Mucosa of descending colon (tissue), 3 donors: ENCODE data around the gene GNAL. TPM values are rescaled to one million over a fixed set of nuclear protein-coding genes. Genes with fewer than 3 reads are reported as not detected.

ENCODE experiments used
- ATAC-seq: fragments of 200-7000 bp; cut with Tn5 transposase; one replicate; pipeline ENCODE4 v1.9.1; 2020; ENCODE audit warnings: mild to moderate bottlenecking, moderate library complexity
- DNase-seq, 3 donors: peaks; one replicate each; pipeline ENCODE4 v3.0.0-alpha.2; 2020
- H3K36me3 ChIP-seq: fragments of 200-600 bp; one replicate; pipeline ENCODE4 v1.8.0; 2021; ENCODE audit warnings: low read depth, mild to moderate bottlenecking
- H3K4me1 ChIP-seq: fragments of 200-600 bp; one replicate; pipeline ENCODE4 v1.8.0; 2021; ENCODE audit warnings: low read depth, mild to moderate bottlenecking
- H3K4me3 ChIP-seq: fragments of 200-600 bp; one replicate; pipeline ENCODE4 v1.8.0; 2021; ENCODE audit warnings: mild to moderate bottlenecking
- H3K9me3 ChIP-seq: fragments of 200-600 bp; one replicate; pipeline ENCODE4 v1.8.0; 2021; ENCODE audit warnings: mild to moderate bottlenecking
- CTCF ChIP-seq: fragments of 200-600 bp; IDR thresholded peaks from one replicate; pipeline ENCODE4 v1.8.0; 2022; ENCODE audit warnings: antibody characterized with exemption, mild to moderate bottlenecking
- intact Hi-C, 2 donors: fragments of 100-400 bp; cut with DNase I in 1 of 2; cut with micrococcal nuclease in 1 of 2; formaldehyde crosslinking; loops; one replicate each; pipeline versions ENCODE4 v1.11.0 to v1.11.1; 2022; cut with DNase I, micrococcal nuclease
- total RNA-seq, 3 donors: library from RNA; stranded (reverse); fragmentation: NEBNext Ultra II Directional in 2 of 3; extraction: Animal tissue kit (Norgen Biotek cat#: 25700) in 2 of 3; gene quantifications; one replicate each; pipeline versions ENCODE4 v1.2.1 to v1.2.4, GENCODE V29; 2021 to 2023
- donor health status: DM: no; HTN: no; CAD: no; lungs with moderate emphysema.
- donor health status: DM: no; HTN: no; CAD: no.
- donor health status: DM: no; HTN: yes; CAD: no.

Gene GNAL
- total RNA-seq, 3 donors from 2014 or later, result 4.7 to 20.7 (median 5.3) TPM

- Histone ChIP-seq H3K9me3 (no peaks in the 10 kb centered on the region), H3K4me3 (no peak overlapping the region), H3K36me3 (no peaks in the 10 kb centered on the region), H3K4me1 (no peaks in the 10 kb centered on the region)
- intact Hi-C loops, result no loop called here
- DNase-seq (no peak), ATAC-seq (no peak)
- no peak for TF ChIP-seq CTCF
These were observed 103.6 kb downstream of the GNAL start for GRCh38 chr18:11792632-11793031.

- Histone ChIP-seq H3K4me1 (no peaks in the 10 kb centered on the region), H3K36me3 (no peaks in the 10 kb centered on the region), H3K4me3 (no peak overlapping the region), H3K9me3 (no peaks in the 10 kb centered on the region)
- intact Hi-C loops, result no loop called here
- no peak for TF ChIP-seq CTCF
- DNase-seq, result no peak
- ATAC-seq, result no peak
These were observed 105.1 kb downstream of the GNAL start for GRCh38 chr18:11794195-11794594.

GRCh38 chr18:11795916-11796315 lies 106.9 kb downstream of the GNAL start:
- H3K36me3 ChIP-seq, result no peaks in the 10 kb centered on the region
- H3K4me1 ChIP-seq, result no peaks in the 10 kb centered on the region
- DNase-seq, result no peak
- no peak for ATAC-seq
- intact Hi-C loops, result no loop called here
- H3K4me3 ChIP-seq, result no peak overlapping the region
- no peak for TF ChIP-seq CTCF
- no peaks in the 10 kb centered on the region for H3K9me3 ChIP-seq

- Histone ChIP-seq H3K4me3 (no peak overlapping the region), H3K9me3 (no peaks in the 10 kb centered on the region), H3K36me3 (no peaks in the 10 kb centered on the region), H3K4me1 (no peaks in the 10 kb centered on the region)
- ATAC-seq, result no peak
- intact Hi-C loops, result no loop called here
- no peak for DNase-seq
- no peak for TF ChIP-seq CTCF
These were observed 109.2 kb downstream of the GNAL start for GRCh38 chr18:11798271-11798670.

- no peak for ATAC-seq
These were observed 110.0 kb downstream of the GNAL start for GRCh38 chr18:11799066-11799465.

More at GRCh38 chr18:11799066-11799465, 110.0 kb downstream of the GNAL start:
- intact Hi-C loops, result no loop called here
- Histone ChIP-seq H3K9me3 (no peaks in the 10 kb centered on the region), H3K4me1 (no peaks in the 10 kb centered on the region), H3K4me3 (no peak overlapping the region), H3K36me3 (no peaks in the 10 kb centered on the region)
- no peak for DNase-seq
- no peak for TF ChIP-seq CTCF
